AG04449 (cell line): ENCODE measurements around the gene ZFR2.
"Not testable (repeated sequence)": the region's sequence is repeated elsewhere in the genome, so short reads cannot be mapped to it uniquely, and the experiment has no call there.

ENCODE experiments used
- CTCF ChIA-PET: fragments of 350-600 bp; formaldehyde crosslinking; extraction: SDS; loops from one replicate; lab custom pipeline; 2021; ENCODE audit warnings: antibody characterized with exemption; lab: Yijun Ruan, JAX
- POLR2A ChIA-PET: fragments of 400-600, 350-600 bp; formaldehyde crosslinking; extraction: SDS; loops from one replicate; lab custom pipeline; 2020; ENCODE audit warnings: antibody characterized with exemption, inconsistent platforms; lab: Yijun Ruan, JAX
- DNase-seq: peaks from one replicate; pipeline ENCODE4 v3.0.0-alpha.2; 2010; ENCODE audit warnings: low read depth, low spot score
- H3K4me3 ChIP-seq: 2 replicates; pipeline ENCODE4 v1.5.1; 2011; ENCODE audit warnings: low read depth, mild to moderate bottlenecking, control low read depth, low read length
- CTCF ChIP-seq: IDR thresholded peaks from one replicate; pipeline ENCODE4 v1.5.1; 2011; ENCODE audit warnings: mild to moderate bottlenecking, moderate library complexity, low read length, control low read depth, inconsistent platforms; ENCODE audit not compliant: insufficient read depth; ENCODE audit errors: missing control alignments

ZFR2 gene

DNA sequence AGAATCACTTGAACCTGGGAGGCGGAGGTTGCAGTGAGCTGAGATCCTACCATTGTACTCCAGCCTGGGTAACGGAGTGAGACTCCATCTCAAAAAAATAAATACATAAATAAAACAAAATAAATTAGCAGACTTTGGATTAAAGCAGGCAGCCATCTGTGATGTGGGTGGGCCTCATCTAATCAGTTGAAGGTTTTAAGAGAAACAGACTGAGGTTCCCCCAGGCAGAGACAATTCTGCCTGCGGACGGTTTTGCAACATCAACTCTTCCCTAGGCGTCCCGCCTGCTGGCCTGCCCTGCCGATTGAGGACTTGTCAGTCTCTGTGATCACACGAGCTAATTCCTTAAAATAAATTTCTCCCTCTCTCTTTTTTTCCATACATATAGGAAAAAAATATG is 35.4 kb upstream of the ZFR2 start:
- POLR2A ChIA-PET = no interaction called here
- CTCF ChIA-PET = interaction anchor here (0.6 kb wide), 1 partner anchor 24 kb away, joined by 5 read pairs; no protein-coding TSS in a partner anchor
- no peak overlapping the region for H3K4me3 ChIP-seq
- DNase-seq = no peak
- no peak for TF ChIP-seq CTCF

GRCh38 chr19:3902317-3902973 is 33.6 kb upstream of the ZFR2 start:
- POLR2A ChIA-PET = no interaction called here
- no peak overlapping the region for H3K4me3 ChIP-seq
- no peak for TF ChIP-seq CTCF
- DNase-seq = no peak
- CTCF ChIA-PET = no interaction called here

DNA sequence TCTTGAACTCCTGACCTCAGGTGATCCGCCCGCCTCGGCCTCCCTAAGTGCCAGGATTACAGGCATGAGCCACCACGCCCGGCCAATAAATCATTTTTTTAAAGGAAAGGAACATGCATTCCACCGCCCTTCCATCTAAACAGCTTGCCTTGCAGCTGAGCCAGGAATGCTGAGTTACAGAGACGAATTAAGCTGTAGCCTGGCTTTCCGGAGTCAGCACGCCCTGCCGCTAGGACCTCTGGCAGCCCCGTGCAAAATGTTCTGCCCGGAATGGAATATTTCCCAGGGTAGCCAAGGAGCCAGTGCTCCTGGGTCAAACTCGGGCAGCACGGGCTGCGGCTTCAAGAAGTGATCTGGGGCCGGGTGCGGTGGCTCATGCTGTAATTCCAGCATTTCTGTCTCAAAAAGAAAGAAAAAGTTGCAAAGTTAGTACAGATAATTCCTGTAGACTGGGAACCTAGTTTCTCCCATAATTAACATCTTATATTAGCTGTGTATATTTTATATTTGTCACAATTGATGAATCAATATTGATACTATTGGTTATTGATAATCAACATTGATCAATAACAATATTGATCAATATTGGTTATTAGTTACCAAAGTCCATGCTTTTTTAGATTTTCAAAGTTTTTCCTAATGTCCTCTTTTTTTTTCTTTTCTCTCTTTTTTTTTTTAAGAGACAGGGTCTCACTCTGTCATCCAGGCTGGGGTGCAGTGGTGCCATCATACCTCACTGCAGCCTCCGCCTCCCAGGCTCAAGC is 30.9 kb upstream of the ZFR2 start:
- ChIA-PET CTCF (no interaction called here), POLR2A (no interaction called here)
- no peak for TF ChIP-seq CTCF
- no peak overlapping the region for H3K4me3 ChIP-seq
- no peak for DNase-seq

GRCh38 chr19:3898426-3898825 is 29.6 kb upstream of the ZFR2 start:
- DNase-seq = no peak
- no peak overlapping the region for H3K4me3 ChIP-seq
- ChIA-PET CTCF (no interaction called here), POLR2A (no interaction called here)
- no peak for TF ChIP-seq CTCF

- no peak overlapping the region for H3K4me3 ChIP-seq
- CTCF ChIA-PET = no interaction called here
- POLR2A ChIA-PET = interaction anchor here (1.2 kb wide), 1 partner anchor 9 kb away, joined by 3 read pairs; no protein-coding TSS in a partner anchor
- TF ChIP-seq CTCF = no peak
- no peak for DNase-seq
Measured at GRCh38 chr19:3897936-3898335, 29.1 kb upstream of the ZFR2 start.

DNA sequence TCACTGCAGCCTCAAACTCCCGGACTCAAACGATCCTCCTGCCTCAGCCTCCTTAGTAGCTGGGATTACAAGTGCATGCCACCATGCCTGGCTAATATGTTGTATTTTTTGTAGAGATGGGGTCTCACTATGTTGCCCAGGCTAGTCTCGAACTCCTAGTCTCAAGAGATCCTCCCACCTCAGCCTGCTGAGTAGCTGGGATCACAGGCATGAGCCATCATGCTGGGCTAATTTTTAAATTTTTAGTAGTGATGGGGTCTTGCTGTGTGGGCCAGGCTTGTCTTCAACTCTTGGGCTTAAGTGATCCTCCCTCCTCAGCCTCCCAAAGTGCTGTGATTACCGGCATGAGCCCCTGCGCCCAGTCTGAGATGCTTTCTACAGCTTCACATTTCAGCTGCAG is 26.9 kb upstream of the ZFR2 start:
- ChIA-PET POLR2A (no interaction called here), CTCF (no interaction called here)
- no peak overlapping the region for H3K4me3 ChIP-seq
- TF ChIP-seq CTCF = no peak
- no peak for DNase-seq

DNA sequence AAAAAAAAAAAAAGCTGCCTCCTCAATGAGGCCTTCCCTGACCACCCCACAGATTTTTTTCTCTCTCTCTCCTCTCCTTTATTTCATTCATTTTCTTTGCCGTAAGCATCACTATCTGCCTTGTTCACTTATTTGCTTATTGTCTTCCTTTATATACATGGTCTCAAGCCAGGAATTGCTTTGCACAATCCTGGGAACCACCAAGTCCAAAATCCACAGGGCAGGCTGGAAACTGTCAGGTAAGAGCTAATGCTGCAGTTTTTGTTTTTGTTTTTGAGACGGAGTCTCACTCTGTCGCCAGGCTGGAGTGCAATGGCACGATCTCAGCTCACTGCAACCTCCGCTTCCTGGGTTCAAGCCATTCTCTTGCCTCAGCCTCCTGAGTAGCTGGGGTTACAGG is 26.1 kb upstream of the ZFR2 start:
- POLR2A ChIA-PET, CTCF ChIA-PET, H3K4me3 ChIP-seq, DNase-seq: not testable (repeated sequence)
